ENCODE results near the gene ATXN2.

DNA sequence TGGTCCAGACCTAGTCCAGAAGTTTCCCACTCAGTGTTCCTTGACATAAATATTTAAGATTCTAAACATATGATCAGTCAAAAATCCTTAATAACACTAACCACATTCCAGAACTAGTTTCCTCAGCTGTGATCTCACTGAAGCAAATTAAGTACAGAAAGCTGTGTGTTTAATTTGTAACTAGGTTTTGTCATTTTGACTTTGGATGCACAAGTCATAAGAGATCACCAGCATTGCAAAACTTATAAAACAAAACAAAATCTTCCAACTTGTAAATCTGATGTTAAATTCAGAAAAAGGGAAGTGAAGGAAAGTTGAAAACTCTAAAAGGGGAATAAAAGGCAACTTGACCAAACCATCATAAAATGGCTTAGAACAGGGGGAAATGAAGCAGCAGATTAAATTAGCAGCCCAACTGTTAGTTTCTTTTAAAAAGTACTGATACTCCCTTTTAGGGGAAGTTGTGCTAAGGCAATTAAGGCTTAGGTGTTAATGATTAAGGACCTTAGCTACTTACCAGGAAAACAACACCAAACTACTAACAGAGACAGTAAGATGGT is 136.8 kb downstream of the ATXN2 start:
- TF ChIP-seq, protein P1, sequence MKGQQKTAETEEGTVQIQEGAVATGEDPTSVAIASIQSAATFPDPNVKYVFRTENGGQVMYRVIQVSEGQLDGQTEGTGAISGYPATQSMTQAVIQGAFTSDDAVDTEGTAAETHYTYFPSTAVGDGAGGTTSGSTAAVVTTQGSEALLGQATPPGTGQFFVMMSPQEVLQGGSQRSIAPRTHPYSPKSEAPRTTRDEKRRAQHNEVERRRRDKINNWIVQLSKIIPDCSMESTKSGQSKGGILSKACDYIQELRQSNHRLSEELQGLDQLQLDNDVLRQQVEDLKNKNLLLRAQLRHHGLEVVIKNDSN (IDR thresholded peaks at IDR 0.05) = no peak
- TF ChIP-seq, protein P2, sequence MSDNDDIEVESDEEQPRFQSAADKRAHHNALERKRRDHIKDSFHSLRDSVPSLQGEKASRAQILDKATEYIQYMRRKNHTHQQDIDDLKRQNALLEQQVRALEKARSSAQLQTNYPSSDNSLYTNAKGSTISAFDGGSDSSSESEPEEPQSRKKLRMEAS (IDR thresholded peaks at IDR 0.05) = no peak
- TF ChIP-seq TEAD4 (IDR thresholded peaks at IDR 0.05) = no peak

Measured in Ishikawa (cell line).